Retinal pigment epithelial cell (primary cell): Measurements from ENCODE around the gene ZSWIM9.

Experiments
- DNase-seq: peaks from one replicate; pipeline ENCODE4 v3.0.0-alpha.2; 2010; ENCODE audit warnings: low read depth
- H3K4me3 ChIP-seq: 2 replicates; pipeline ENCODE4 v1.5.1; 2011; ENCODE audit warnings: mild to moderate bottlenecking, low read length, control low read depth, moderate library complexity
- TF ChIP-seq, protein P1 (sequence below): conservative IDR thresholded peaks from 2 replicates; pipeline ENCODE4 v1.5.1; 2011; ENCODE audit warnings: low read depth, low read length, control low read depth, inconsistent platforms

The ZSWIM9 gene

DNA sequence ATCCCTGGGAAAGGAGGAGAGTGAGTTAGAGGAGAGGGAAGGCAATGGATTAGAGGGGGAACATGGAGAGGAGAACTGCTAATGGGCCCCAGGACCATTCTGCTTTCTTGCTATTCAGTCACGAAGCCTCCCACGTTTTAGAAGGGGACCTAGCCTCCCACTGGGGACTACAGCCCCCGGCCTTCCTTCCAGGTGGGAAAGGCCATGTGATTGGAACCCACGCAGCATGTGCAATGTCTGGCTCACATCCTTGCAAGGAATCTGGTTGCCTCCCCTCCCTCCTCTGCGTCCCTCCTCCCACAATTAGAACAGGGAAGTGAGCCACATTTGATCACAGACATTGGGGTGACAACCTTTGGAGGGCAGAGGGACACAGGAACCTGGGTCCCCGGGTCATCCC, 37.4 kb upstream of the ZSWIM9 start:
- H3K4me3 ChIP-seq: no peak overlapping the region
- TF ChIP-seq, protein P1, sequence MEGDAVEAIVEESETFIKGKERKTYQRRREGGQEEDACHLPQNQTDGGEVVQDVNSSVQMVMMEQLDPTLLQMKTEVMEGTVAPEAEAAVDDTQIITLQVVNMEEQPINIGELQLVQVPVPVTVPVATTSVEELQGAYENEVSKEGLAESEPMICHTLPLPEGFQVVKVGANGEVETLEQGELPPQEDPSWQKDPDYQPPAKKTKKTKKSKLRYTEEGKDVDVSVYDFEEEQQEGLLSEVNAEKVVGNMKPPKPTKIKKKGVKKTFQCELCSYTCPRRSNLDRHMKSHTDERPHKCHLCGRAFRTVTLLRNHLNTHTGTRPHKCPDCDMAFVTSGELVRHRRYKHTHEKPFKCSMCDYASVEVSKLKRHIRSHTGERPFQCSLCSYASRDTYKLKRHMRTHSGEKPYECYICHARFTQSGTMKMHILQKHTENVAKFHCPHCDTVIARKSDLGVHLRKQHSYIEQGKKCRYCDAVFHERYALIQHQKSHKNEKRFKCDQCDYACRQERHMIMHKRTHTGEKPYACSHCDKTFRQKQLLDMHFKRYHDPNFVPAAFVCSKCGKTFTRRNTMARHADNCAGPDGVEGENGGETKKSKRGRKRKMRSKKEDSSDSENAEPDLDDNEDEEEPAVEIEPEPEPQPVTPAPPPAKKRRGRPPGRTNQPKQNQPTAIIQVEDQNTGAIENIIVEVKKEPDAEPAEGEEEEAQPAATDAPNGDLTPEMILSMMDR: no peak
- no peak for DNase-seq

DNA sequence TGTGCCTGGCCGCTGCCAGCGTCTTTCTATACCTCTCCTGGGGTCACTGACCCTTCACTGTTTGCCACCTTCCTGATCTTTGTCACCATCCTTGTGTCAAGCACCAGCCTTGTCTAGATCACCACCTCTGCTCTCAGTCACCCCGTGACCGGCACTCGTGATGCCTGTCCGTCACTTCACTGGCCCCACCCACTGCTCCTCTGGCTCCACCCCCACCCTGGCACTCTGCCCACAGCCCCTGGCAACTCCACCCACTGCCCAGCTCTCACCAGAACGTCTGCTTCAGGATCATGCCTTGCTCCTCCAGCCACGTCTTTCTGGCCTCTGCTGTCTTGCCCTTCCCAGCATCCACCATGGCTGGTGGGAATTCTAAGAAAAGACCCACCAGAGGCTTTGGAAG, 35.1 kb upstream of the ZSWIM9 start:
- no peak overlapping the region for H3K4me3 ChIP-seq
- DNase-seq: no peak
- TF ChIP-seq, protein P1: no peak

DNA sequence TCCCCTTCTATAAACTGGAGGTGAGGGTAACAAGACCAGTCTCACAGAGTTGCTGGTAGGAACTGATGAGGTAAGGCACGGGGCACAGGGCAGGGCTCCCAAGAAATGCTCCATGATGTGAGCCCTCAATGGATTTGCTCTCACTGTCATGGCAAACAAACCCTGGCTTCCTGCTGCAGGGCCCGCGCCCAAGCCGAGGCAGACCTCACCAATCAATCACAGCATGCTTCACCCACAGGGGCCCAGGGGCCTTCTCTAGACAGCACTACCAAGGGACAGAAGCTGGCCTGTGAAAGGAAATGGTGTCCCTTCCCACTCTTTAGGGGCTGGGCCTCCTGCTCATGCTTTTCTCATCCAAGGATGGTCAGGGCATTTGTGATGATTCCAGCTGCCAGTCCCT, 33.9 kb upstream of the ZSWIM9 start:
- no peak for DNase-seq
- no peak overlapping the region for H3K4me3 ChIP-seq
- TF ChIP-seq, protein P1: no peak

DNA sequence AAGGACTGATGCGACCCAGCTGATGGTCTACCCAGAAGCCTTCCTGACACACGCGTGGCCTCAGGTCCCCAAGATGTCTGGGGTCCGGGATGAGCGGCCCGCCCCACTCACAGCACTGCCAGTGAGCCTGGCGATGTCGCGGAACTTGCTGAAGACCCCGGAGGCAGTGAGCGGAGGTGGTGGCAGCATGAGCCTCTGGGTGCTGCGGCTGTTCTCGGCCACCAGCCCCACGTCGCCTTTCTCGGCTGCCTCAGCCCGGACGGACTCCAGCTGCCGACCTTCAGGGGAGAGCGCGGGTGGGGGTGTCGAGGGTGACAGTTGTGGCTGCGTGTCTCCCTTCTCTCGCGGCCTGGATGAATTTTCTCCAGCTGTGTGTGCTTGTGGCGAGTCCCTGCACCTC, 33.1 kb upstream of the ZSWIM9 start:
- no peak overlapping the region for H3K4me3 ChIP-seq
- TF ChIP-seq, protein P1: no peak
- no peak for DNase-seq

DNA sequence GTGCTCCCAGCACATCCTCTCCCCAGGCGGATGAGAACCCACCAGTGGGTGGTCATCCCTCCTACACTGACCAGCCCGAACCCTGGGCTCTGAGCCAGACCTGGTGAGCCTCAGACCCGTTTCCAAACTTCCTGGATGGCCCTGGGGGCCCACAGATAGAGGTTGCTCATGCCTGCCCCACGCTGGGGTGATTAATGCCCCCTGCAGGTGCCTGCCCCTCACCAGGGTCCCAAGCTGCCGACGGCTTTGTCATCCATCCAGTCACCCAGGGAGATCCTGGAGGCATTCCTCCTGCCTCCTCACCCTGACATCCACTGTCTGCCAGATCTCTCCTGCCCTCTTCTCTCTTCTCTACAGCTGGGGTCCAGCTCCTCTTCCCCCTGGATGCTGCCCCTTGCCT, 31.4 kb upstream of the ZSWIM9 start:
- no peak overlapping the region for H3K4me3 ChIP-seq
- DNase-seq: no peak
- TF ChIP-seq, protein P1: no peak

DNA sequence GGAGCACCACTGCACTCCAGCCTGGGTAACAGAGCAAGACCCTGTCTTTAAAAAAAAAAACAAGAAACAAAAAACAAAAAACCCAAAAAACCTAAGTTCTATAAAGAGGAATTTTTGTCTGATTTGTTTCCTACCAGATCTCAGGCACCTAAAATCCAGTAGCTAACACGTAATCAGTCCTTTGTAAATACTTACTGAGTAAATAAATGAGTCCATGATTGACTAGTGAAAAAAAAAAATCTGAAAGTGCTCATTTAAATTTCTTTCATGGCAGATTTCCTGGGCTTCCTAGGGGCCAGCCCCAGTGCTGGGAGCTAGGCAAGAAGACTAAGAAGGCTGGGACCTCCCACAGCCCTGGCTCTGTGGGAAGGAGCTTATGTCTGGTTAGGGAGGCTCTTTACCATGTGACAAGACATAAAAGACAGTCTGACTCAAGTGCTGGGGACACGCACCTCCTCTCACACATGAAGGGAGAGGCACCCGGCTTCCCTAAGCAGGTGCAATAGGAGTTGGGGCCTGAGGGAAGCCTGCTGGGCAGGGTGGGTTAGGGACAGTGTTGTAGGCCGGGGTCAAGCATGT, 22.8 kb upstream of the ZSWIM9 start:
- no peak for DNase-seq
- no peak overlapping the region for H3K4me3 ChIP-seq
- TF ChIP-seq, protein P1: no peak

DNA sequence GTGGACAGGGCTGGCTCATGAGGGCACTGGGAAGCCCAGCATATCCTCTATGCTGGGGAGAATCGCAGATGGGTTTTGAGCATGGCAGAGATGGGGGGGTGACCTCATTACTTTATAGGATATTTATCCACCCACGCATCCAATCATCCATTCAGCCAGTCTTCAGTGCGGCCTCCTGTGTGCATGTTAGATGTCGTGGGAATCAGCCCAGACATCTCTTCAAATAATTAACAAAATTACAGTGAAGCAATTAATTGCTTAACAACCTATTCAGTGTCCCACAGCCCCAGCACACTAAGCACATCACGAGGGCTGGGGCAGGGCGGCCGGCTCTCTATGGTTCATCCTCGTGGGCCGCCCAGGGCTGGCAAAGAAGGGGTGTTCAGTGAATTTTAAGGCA, 21.9 kb upstream of the ZSWIM9 start:
- TF ChIP-seq, protein P1: no peak
- DNase-seq: no peak
- no peak overlapping the region for H3K4me3 ChIP-seq
